Activated T-cell treated with anti-CD3 and anti-CD28 coated beads for 4 hours (primary cell): ENCODE results near the gene ADAMTS12.

Source experiments
- DNase-seq: peaks from one replicate; pipeline ENCODE4 v3.0.0-alpha.2; 2020

ADAMTS12 gene

DNA sequence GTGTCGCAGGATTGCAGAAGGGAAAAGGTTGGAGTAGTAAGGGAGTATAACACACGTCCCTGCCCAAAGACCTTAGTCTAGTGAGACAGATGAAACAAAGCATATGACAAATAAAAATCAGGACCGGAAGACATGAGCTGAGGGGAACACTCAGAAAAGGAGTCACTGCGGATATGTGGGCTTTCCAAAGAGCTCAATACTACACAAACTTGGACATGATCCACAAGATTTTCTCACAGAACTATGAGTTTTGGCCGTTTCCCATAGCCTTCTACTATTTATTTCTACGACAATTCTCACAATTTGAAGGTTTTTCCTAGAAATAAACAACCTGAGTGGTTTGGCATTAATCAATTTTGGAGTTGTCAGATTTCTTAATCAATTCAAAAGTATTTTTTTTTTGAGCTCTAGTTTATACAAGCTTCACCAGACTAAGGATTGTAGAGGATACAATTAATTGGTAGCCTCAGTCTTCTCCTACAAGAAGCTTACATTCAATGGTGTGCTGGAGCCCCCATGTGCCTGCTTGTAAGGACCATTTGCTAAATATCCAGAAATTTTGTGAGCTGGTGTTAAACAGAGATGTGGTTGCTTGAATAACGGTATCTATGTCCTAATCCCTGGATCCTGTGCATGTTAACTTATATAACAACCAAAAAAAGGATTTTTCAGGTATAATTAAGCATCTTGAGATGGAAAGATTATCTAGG is 91.4 kb downstream of the ADAMTS12 start:
- DNase-seq = no peak

DNA sequence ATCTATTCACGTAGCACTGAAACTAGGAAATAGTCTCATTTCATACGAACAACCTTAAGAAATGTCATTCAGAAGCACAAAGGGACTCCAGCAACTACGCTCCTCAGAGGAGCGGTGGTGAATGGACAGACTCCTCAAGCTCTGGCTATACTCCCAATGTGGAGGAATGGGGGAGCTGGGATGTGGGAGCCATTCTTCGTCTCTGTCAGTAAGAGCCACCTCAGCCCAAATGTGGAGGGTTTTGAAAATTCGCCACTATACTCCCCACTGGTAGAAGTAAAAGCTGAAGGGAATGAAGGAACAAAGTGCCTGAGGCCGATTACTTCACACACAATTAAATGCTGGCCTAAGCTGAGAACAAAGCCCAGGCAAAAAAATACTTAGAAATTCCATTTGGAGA is 96.3 kb downstream of the ADAMTS12 start:
- no peak for DNase-seq

DNA sequence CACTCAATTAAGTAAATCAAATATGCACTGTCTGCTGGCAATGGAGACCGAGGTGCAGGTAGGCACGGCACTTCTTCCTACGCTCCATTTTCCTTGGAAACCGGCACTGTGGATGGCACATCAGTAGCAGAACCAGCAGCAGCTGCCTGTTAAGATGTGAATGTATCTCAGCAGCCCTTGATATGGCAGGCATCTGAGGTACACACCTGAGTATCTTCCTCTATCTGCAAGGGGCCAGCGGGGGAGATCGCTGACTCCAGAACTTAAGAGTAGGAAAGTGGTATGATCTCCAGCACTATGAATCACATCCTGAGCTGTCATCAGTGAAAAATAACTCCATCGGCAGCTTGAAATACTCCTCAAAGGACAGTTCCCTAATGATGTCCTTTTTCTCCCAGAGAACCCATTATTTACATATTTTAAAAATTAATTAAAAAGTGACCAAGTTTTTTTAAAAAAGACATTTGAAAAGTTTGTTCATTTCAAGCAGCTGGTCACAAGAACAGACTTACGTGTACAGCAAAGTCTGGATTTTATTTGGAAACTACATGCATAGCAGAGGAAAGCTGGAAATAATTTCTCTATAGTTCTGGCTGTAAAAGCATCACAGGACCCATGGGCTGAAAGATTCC is 97.1 kb downstream of the ADAMTS12 start:
- DNase-seq = no peak

DNA sequence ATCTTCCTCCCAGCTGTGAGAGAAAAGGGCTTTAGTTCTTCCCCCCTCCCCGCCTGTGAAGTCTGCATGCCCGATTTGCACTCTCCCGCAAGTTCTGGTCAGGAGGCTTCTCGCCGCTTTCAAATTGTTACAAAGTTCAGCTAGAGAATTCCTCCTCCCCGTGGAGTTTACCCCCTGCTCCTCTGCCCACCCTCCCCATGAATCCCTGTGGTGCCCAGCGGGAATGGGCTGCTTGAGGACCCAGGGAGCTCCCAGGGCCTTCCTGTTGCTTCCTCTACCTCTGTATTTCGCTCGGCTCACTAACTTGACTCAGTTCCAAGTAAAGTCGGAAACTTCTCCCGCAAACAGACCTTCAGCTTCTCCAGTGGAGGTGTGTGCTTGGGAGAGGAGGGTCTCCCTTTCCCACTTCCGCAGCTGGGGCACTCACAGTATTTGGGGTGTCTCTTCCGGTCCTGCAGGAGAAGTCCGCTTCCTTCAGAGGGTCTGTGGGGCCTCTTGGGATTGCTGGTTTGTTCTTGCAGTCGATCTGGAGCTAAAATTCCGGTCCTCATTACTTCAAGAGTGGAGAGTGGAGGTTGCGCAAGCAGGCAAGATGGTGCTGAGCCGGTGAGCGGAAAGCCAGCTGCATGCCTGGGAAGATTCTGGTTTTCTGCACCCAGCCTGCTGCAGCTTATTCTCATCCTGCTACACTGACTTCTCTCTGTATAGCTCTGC is 97.8 kb downstream of the ADAMTS12 start:
- DNase-seq = no peak

DNA sequence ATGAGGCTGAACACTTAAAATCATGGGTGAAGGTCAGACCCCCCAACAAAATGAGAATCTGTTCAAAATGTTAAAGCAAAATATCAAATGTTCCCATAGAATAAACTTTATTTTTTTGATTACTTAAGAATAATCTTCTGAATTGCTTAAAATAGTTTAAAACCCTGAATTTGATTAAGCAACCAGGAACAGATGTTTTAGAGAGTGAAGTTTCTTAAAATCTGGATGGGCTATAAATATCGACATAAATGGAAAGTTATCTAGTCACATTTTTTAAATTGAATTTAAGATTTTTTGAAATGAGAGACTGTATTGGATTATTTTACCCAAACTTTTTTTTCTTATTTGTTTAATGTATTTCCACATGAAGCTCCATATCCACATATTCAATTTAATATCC is 98.5 kb downstream of the ADAMTS12 start:
- DNase-seq = no peak

DNA sequence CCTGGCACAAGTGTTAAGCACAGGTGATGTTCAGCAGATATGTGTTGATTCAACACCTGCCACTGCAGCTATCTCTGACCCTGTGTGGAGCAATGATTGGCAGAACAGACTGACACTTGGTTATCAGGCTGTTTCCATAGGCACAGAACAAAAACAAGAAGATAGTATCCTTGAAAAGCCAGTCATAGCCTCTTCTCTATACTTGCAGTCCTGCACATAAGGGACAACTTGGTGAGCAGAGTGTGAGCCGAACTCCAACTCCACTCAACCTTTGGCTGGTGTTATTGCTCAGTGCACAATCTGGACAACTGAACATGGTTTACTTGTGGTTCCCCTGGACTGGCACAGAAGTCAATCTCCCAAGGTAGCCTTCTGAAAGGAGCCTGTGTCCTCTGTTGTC is 99.2 kb downstream of the ADAMTS12 start:
- no peak for DNase-seq

DNA sequence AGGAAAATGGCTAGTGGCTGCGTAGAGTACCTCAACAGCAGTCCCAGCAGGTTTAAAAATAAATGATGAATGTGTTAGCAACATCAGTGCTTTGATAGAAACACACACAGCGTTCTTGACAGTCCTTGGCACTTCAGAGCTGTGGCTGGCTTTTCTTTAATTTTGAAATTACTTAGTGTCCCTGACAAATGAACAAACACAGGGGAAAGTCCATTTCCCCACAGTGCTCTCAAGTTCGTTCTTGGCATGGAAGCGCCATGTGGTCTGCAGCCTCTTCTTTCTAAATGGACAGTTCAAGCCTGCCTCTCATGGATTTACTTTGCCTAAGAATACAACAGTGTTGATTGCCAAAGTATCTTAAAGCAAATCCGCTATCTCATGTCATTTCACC is 102.2 kb downstream of the ADAMTS12 start:
- no peak for DNase-seq

DNA sequence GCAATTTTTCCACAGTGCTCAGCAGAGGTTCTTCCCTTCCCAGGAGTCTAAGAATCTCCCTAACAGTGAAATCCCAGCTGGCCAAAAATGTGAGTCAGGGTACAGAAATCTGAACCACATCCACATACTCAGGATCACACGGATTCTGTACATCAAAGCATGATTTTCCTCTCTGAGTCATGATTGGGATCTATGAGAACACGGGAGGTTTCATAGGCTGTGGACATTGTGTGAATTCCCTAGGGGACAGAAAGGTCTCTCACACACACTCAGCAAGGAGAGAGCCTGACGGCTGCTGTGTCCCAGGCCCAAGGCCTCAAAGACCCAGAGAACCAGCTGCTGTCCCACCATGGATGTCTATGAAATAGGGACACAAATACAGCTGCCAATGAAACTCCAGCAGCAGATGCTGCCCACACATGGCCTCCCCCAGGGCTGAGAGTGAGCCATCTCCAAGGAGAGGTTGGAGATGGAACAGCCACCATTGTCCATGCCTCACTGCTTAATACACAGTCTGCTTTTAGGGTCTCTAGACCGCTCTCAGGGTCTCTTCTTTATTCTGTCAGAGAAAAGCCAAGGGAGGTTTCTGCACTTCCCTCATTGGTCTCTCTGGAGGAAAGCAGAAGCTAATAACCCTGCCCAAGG is 102.7 kb downstream of the ADAMTS12 start:
- DNase-seq = no peak

DNA sequence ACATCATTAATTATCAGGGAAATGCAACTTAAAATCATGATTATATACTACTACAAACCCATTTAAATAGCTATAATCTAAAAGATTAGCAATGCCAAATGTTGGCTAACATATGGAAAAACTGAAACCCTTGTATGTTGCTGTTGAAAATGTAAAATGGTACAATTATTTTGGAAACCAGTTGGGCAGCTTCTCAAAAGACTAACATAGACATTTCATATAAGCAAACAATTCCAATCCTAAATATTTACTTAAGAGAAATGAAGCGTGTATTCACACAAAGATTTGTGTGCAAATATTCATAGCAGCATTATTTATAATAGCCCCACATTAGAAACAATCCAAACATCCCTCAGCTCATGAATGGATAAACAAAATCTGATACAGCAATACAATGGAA is 106.2 kb downstream of the ADAMTS12 start:
- DNase-seq = no peak

DNA sequence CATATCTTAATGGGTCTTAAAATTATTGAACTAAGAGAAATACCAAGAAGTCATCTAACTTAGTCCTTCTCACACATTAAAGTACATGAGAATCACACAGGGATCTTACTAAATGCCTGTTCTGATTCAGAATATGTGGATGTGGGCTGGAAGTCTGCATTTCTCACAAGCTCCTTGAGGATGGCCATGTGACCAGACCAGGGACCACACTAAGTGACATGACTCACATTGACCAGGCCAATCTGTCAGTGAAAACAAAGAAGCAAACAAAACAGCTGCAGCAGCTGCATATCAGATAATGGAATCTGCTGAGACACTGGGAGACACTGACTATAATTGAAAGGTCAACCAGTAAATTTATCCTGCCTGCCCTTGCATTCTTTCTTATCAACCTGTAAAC is 110.5 kb downstream of the ADAMTS12 start:
- DNase-seq = no peak

DNA sequence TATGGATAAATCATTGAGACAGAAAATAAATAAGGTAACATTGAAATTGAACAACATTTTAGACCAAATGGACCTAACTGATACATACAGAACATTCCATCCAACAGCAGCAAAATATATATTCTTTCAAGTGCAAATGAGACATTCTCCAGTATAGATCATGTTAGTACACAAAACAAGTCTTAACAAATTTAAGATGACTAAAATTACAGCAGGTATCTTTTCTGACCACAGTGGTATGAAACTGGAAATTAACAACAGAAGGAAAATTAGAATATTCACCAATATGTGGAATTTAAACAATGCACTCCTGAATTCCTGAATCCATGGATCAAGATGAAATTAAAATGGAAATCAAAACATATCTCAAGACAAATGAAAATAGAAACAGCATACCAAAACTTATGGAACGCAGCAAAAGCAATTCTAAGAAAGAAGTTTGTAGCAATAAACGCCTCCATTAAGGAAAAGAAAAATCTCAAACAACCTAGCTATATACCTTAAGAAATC is 115.6 kb downstream of the ADAMTS12 start:
- DNase-seq = no peak

DNA sequence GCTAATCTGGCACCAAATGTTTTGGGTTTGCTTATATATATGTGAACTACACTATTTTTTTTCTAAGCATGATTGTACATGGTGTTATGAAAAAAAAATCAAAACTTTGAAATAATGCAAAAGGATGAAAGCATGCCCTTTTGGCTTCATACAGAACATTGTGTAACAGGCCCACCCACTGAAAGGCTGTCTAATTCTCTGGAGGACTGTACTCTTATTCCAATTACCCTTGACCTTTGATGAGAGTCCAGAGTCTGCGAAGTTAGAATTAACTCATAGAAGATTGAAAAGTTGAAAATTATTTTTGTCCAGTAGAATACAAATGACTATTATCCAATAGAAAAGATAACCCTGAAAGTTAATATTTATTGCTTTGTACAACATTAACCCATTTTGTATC is 117.4 kb downstream of the ADAMTS12 start:
- DNase-seq = no peak

DNA sequence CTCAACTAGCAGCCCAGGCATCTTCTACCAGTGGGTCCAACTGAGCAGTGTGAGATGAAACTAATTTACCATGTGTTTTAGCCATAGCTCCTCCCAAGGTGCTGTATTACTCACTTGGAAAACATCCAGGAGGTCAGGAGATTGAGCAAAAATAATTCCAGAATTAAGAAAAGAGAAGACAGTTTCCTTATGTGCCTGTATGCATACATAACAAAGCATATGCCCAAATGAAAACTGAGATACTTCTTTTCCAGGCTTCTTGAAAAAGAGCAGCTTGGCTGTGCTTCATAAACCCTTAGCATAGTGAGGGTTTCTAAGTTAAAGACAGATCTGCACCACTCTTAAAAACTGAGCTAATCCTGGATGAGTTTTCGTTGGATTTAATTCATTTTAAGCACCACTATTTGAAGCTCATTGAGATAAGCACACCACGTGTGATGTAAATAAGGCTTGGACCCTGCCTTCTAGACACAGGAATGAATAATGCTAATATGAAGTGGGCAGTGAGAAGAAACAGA is 119.4 kb downstream of the ADAMTS12 start:
- DNase-seq = no peak

DNA sequence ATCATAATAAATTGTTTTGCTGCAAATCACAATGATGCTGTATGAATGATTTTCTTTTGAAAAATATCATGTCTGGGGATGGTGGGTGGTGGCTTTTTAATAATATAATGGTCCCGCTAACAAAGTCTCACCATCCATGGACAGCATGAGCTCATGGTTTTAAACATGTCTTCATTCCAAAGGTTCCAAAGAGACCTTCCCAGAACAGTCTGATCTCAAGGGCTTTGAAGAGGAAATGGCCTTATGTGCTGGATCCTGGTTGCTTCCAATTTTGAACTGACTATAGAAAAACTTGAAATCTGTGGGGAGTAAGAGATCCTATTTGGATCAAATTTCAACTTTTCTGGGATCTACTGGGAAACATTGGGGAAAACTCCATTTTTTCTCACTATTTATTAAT is 121.8 kb downstream of the ADAMTS12 start:
- no peak for DNase-seq

DNA sequence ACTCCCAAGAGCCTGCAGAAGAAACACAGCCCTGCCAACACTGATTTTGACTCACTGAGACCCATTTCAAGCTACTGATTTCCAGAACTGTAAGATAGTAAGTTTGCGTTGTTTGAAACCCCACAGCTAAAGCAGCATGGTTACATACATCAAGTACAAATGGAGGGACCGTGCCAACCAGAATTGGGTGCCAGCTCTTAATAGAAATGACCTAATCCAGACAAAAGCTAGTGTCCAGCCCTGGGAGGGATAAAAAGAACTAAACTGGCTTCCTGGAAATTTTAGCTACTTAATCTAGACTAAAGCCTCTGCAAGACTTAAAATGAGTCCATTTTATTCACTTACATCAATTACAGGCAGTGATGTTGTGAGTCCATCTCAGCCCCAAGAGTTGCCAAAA is 122.6 kb downstream of the ADAMTS12 start:
- DNase-seq = no peak

DNA sequence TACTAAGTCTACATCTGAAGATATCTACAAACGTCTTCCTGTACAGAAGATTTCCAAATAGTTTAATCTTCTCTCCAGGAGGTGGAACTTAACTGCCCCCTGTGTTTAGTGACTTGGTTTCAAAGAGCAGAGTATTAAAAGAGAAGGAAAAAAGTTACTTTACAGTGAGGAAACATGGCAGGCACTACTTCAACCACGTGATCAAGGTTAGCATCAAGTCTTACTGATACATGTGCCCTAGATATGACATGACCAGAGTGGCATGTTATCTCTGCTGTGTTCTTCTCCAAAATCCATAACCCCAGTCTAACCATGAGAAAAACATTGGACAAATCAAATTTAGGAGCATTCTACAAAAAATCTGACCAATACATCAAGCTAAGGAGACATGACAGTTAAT is 125.8 kb downstream of the ADAMTS12 start:
- DNase-seq = no peak

DNA sequence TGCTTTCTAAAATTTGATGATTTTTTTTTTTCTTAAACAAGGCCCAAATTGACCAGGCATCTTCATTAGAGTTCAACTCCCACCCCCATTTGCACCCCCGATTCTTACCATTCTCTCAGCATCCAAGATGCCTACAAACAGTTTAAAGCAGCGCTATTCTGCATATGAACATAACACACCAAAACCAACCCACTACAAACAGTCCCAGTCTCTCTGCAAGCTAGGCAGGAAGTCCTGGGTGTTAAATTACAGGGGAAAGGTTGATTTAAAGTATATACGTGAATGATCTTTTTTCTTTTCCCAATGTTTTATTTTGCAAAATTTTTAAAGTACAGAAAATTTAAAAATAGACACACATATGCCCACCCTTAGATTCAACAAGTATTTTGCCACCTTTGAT is 127.0 kb downstream of the ADAMTS12 start:
- DNase-seq = no peak

DNA sequence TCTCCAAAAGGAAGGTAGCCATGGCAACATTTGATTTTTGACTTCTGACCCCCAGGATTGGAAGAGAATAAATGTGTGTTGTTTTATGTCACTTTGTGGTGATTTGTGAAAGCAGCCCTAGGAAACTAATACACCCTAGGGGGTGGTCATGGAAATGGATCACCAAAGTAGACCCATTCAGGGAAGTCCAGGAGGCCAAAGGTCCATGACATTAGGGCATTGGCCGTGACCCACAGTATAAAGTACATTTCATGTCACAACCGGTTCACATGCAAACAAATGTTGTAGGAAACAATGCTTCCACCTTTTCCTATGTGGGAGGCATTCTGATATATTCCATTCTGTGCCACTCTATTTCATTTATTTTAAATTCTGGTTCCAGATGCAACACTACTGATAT is 128.4 kb downstream of the ADAMTS12 start:
- DNase-seq = no peak

DNA sequence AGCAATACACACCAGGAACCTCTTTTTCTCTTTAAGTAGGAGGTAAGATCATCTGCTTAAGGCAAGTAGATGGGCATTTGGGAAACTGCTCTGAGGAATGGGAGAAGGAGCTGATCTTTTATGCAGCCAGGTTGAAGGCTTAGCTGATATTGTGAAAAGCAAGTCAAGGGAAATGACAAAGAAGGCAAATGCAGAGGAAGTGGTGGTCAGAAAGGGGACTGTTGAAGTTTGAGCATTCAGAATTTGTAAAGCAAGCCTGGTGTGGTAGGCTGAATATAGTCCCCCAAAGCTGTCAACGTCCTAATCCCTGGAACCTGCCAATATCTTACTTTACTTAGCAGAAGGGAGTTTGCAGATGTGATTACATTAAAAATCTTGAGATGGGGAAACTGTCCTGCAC is 128.9 kb downstream of the ADAMTS12 start:
- no peak for DNase-seq

DNA sequence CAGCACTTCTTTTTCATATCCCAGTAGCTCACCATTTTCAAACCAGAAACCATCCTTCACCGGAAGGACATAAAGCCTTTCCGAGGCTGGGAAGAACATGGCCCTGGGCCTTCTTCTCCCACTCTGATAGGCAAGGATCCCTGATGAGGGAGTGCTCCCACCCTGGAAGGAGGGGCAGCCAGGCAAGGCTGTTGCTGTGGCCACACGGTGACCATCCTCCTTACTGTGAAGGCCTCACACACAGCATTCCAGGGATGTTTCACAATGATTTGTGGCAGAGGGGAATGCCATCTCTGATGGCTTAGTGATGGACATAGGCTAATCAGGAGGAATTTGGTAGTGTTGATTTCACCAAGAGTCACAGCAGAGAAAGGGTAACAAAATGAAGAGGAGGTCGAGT is 130.7 kb downstream of the ADAMTS12 start:
- DNase-seq = no peak

DNA sequence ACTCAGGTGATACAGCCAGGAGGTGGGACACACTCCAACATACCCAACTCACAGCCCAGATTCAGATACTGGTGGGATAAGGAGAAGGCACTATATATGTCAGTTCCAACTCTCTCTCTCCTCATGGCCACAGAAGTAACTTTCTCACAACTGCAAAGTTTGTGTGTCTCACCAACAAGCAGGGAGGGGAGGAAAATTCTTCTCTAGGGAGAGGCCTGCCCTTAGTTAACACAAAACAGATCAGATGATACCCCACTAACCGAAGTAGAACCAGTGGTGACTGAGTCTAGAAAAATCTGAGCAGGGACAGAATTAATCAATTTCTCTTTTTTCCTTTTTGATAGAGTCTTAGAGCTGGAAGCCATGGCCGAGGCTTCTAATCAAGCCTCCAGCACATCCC is 133.1 kb downstream of the ADAMTS12 start:
- DNase-seq = no peak

DNA sequence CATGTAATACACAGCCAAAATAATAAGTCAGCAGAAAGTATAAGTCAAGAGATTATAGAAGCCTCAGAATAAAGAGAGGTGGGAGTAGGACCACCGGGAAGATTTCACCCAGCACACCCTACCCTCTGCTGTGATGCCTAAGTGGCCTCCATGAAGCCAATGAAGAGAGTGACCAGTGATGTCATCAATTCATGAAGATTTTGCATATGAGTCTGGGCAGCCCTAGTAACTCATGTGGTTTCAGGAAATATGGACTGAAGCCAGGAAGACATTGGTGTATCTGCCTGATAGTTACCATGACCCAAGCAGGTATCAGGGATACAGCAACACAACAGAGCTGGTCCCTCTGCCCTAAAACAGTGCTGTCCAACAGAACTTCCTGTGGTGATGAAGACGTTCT is 135.3 kb downstream of the ADAMTS12 start:
- DNase-seq = no peak

DNA sequence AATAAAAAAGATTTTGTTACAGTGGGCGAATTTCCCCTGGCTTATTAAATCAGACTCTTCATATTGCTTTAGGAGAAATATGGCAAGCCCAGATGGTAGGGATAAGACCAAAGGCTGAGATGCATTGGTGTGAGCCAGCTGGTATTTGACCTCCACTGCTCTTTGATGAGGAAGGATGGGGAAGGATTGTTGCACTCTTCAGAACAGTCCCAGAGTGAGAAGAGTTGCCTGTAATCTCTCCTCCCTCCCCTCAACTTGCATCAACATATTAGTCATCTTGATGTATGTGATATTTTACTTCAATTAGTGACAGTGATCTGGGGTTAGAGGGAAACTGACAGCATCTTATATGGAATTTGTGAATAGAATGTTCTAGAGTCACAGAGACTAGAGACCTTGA is 136.6 kb downstream of the ADAMTS12 start:
- DNase-seq = no peak

DNA sequence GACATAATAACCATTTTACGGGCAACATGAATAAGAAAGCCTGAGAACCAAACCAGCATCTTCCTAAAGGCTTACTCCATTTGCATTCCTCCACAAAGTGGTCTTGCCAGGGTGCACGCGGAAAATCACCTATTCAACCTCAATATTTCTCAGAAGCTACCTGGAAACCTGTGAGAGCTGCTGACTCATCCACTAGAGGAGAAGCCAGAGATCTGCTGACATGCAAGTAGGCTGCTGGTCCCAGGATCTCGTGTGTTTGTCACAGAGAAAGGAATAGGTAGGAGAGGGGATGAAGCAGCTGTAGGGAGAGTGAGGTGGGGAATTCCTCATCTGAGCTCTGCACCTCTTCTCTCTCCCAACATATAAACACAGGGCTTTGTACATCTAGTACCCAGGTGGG is 138.1 kb downstream of the ADAMTS12 start:
- no peak for DNase-seq
